ENCODE measurements around the gene NETO1. TPM values are rescaled to one million over a fixed set of nuclear protein-coding genes. Genes with fewer than 3 reads are reported as not detected.

NETO1 gene
- polyA plus RNA-seq, 1 of the 3 experiments (the other 2 are of a cell fraction), result not detected

DNA sequence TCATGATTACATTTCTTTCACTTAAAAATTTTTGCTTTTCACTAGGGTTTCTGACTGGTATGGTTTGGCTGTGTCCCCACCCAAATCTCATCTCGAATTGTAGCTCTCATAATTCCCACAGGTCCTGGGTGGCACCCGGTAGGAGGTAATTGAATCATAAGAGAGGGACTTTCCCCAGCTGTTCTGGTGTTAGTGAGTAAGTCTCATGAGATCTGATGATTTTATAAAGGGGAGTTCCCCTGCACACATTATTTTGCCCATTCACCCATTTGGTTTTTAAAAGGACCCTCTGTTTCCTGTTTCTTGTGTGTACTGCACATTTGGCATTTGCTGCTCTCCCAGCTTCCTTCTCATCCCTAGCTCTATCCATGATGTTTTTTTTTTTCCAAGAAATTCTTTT is 27.8 kb upstream of the NETO1 start:
- POLR2A ChIA-PET, result no interaction called here
- DNase-seq, result no peak

DNA sequence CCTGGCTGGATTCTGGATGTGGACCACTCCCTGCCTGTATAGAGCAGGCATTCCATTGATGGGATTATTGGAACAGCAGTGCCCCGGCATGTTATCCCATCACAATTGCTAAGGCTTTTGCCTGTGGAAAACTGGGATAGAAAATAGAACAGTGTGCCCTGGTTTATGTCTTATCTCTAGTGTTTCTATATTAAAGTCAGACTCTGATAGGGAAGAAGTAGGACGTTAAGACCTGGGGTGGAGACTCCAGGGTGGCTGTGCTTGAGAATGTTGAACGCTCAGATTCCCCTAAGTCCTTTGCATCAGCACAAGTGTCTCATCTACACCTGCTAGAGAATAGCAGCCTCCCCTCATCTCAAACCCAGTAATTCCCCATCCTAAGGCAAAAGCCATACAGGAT is 10.8 kb upstream of the NETO1 start:
- no peaks in the 10 kb centered on the region for H3K36me3 ChIP-seq (replicated peaks in 1 of 2; ENCODE audit: control insufficient read depth in 1 of 2, insufficient read depth in 2 of 2, low read length in 1 of 2)

More for the DNA sequence above, 27.8 kb upstream of the NETO1 start:
- no peaks in the 10 kb centered on the region for H3K9me2 ChIP-seq
- no peaks in the 10 kb centered on the region for H4K20me1 ChIP-seq (ENCODE audit: insufficient read depth)
- H3K4me1 ChIP-seq (ENCODE audit: control insufficient read depth in 1 of 2, insufficient read depth in 2 of 2, low read depth in 1 of 2, low read length in 1 of 2), result no peaks in the 10 kb centered on the region
- H3K9ac ChIP-seq, result no peak overlapping the region
- no peak overlapping the region for H3K4me3 ChIP-seq (ENCODE audit: low read depth in 2 of 2, low read length in 1 of 2)
- WGBS (ENCODE audit: low lambda C conversion rate), result 0% methylated on average over 2 of the region's 2 CpGs
- TF ChIP-seq, protein P1, sequence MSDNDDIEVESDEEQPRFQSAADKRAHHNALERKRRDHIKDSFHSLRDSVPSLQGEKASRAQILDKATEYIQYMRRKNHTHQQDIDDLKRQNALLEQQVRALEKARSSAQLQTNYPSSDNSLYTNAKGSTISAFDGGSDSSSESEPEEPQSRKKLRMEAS (IDR thresholded peaks at IDR 0.05; ENCODE audit: low read depth), result no peak
- TF ChIP-seq GATA2 (CRISPR knock-in tag; IDR thresholded peaks at IDR 0.05) (no peak), NRF1 (IDR thresholded peaks at IDR 0.05; ENCODE audit: low read depth, low read length) (no peak)
- TF ChIP-seq, protein P2, sequence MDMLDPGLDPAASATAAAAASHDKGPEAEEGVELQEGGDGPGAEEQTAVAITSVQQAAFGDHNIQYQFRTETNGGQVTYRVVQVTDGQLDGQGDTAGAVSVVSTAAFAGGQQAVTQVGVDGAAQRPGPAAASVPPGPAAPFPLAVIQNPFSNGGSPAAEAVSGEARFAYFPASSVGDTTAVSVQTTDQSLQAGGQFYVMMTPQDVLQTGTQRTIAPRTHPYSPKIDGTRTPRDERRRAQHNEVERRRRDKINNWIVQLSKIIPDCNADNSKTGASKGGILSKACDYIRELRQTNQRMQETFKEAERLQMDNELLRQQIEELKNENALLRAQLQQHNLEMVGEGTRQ (IDR thresholded peaks at IDR 0.05; ENCODE audit: borderline replicate concordance, low read depth, low read length), result no peak
- TF ChIP-seq, protein P3, sequence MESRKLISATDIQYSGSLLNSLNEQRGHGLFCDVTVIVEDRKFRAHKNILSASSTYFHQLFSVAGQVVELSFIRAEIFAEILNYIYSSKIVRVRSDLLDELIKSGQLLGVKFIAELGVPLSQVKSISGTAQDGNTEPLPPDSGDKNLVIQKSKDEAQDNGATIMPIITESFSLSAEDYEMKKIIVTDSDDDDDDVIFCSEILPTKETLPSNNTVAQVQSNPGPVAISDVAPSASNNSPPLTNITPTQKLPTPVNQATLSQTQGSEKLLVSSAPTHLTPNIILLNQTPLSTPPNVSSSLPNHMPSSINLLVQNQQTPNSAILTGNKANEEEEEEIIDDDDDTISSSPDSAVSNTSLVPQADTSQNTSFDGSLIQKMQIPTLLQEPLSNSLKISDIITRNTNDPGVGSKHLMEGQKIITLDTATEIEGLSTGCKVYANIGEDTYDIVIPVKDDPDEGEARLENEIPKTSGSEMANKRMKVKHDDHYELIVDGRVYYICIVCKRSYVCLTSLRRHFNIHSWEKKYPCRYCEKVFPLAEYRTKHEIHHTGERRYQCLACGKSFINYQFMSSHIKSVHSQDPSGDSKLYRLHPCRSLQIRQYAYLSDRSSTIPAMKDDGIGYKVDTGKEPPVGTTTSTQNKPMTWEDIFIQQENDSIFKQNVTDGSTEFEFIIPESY (IDR thresholded peaks at IDR 0.05; ENCODE audit: borderline replicate concordance, low read depth), result no peak
- H3K4me2 ChIP-seq, result no peak overlapping the region
- H3K27ac ChIP-seq (ENCODE audit: low read depth in 2 of 2, low read length in 1 of 2), result no peak overlapping the region
- CTCF ChIA-PET, result interaction anchor here (0.7 kb wide), 1 partner anchor 9 kb away, joined by 3 read pairs; no protein-coding TSS in a partner anchor
- no peaks in the 10 kb centered on the region for H3K27me3 ChIP-seq (ENCODE audit: insufficient read depth)
- H3K9me3 ChIP-seq, result no peaks in the 10 kb centered on the region
- H3F3A ChIP-seq (replicated peaks; ENCODE audit: insufficient read depth), result no peaks in the 10 kb centered on the region
- H2AFZ ChIP-seq (ENCODE audit: low read depth), result no peak overlapping the region
- H3K36me3 ChIP-seq (replicated peaks in 1 of 2; ENCODE audit: control insufficient read depth in 1 of 2, insufficient read depth in 2 of 2, low read length in 1 of 2), result no peaks in the 10 kb centered on the region
- no peaks in the 10 kb centered on the region for H3K79me2 ChIP-seq (ENCODE audit: insufficient read depth)

More for the DNA sequence above, 10.8 kb upstream of the NETO1 start:
- no peaks in the 10 kb centered on the region for H4K20me1 ChIP-seq (ENCODE audit: insufficient read depth)
- H3K4me3 ChIP-seq (ENCODE audit: low read depth in 2 of 2, low read length in 1 of 2), result no peak overlapping the region
- H3K9me2 ChIP-seq, result no peaks in the 10 kb centered on the region
- no peak for TF ChIP-seq EZH2phosphoT487 (IDR thresholded peaks at IDR 0.05; ENCODE audit: borderline replicate concordance, low read depth)
- TF ChIP-seq RCOR1 (IDR thresholded peaks at IDR 0.05; ENCODE audit: low read length), result no peak
- TF ChIP-seq, protein P4, sequence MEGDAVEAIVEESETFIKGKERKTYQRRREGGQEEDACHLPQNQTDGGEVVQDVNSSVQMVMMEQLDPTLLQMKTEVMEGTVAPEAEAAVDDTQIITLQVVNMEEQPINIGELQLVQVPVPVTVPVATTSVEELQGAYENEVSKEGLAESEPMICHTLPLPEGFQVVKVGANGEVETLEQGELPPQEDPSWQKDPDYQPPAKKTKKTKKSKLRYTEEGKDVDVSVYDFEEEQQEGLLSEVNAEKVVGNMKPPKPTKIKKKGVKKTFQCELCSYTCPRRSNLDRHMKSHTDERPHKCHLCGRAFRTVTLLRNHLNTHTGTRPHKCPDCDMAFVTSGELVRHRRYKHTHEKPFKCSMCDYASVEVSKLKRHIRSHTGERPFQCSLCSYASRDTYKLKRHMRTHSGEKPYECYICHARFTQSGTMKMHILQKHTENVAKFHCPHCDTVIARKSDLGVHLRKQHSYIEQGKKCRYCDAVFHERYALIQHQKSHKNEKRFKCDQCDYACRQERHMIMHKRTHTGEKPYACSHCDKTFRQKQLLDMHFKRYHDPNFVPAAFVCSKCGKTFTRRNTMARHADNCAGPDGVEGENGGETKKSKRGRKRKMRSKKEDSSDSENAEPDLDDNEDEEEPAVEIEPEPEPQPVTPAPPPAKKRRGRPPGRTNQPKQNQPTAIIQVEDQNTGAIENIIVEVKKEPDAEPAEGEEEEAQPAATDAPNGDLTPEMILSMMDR (IDR thresholded peaks at IDR 0.05), result no peak
- TF ChIP-seq, protein P5, sequence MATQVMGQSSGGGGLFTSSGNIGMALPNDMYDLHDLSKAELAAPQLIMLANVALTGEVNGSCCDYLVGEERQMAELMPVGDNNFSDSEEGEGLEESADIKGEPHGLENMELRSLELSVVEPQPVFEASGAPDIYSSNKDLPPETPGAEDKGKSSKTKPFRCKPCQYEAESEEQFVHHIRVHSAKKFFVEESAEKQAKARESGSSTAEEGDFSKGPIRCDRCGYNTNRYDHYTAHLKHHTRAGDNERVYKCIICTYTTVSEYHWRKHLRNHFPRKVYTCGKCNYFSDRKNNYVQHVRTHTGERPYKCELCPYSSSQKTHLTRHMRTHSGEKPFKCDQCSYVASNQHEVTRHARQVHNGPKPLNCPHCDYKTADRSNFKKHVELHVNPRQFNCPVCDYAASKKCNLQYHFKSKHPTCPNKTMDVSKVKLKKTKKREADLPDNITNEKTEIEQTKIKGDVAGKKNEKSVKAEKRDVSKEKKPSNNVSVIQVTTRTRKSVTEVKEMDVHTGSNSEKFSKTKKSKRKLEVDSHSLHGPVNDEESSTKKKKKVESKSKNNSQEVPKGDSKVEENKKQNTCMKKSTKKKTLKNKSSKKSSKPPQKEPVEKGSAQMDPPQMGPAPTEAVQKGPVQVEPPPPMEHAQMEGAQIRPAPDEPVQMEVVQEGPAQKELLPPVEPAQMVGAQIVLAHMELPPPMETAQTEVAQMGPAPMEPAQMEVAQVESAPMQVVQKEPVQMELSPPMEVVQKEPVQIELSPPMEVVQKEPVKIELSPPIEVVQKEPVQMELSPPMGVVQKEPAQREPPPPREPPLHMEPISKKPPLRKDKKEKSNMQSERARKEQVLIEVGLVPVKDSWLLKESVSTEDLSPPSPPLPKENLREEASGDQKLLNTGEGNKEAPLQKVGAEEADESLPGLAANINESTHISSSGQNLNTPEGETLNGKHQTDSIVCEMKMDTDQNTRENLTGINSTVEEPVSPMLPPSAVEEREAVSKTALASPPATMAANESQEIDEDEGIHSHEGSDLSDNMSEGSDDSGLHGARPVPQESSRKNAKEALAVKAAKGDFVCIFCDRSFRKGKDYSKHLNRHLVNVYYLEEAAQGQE (IDR thresholded peaks at IDR 0.05; ENCODE audit: low read depth, low read length), result no peak
- H3K79me2 ChIP-seq (ENCODE audit: insufficient read depth), result no peaks in the 10 kb centered on the region
- 3% methylated on average over 3 of the region's 3 CpGs for WGBS (ENCODE audit: low lambda C conversion rate)
- CTCF ChIA-PET, result no interaction called here
- H3F3A ChIP-seq (replicated peaks; ENCODE audit: insufficient read depth), result no peaks in the 10 kb centered on the region
- H3K4me2 ChIP-seq, result no peak overlapping the region
- H3K9ac ChIP-seq, result no peak overlapping the region
- no peak overlapping the region for H2AFZ ChIP-seq (ENCODE audit: low read depth)
- DNase-seq, result no peak
- POLR2A ChIA-PET, result no interaction called here
- no peaks in the 10 kb centered on the region for H3K9me3 ChIP-seq
- H3K4me1 ChIP-seq (ENCODE audit: control insufficient read depth in 1 of 2, insufficient read depth in 2 of 2, low read depth in 1 of 2, low read length in 1 of 2), result no peaks in the 10 kb centered on the region
- H3K27me3 ChIP-seq (ENCODE audit: insufficient read depth), result no peaks in the 10 kb centered on the region; the same call in 1 of the 2 replicates
- no peak overlapping the region for H3K27ac ChIP-seq (ENCODE audit: low read depth in 2 of 2, low read length in 1 of 2)
